Upper lobe of right lung (tissue), 1 donor: Measurements from ENCODE around the gene KCNJ11. TPM values are rescaled to one million over a fixed set of nuclear protein-coding genes. Genes with fewer than 3 reads are reported as not detected.
A peak's percentile ranks its signal among the peaks of the same experiment; 100 is the strongest.

Source experiments
- ATAC-seq: fragments of 200-7000 bp; cut with Tn5 transposase; one replicate; pipeline ENCODE4 v1.9.1; 2020; ENCODE audit warnings: mild to moderate bottlenecking, moderate library complexity
- DNase-seq: peaks from one replicate; pipeline ENCODE4 v3.0.0-alpha.2; 2020
- H3K27ac ChIP-seq: fragments of 200-600 bp; one replicate; pipeline ENCODE4 v1.8.0; 2022
- H3K27me3 ChIP-seq: fragments of 200-600 bp; one replicate; pipeline ENCODE4 v1.8.0; 2022; ENCODE audit warnings: mild to moderate bottlenecking
- H3K36me3 ChIP-seq: fragments of 200-600 bp; one replicate; pipeline ENCODE4 v1.8.0; 2022
- H3K4me1 ChIP-seq: fragments of 200-600 bp; one replicate; pipeline ENCODE4 v1.8.0; 2022
- H3K4me3 ChIP-seq: fragments of 200-600 bp; one replicate; pipeline ENCODE4 v1.8.0; 2022; ENCODE audit warnings: mild to moderate bottlenecking
- H3K9me3 ChIP-seq: fragments of 200-600 bp; one replicate; pipeline ENCODE4 v1.8.0; 2022
- CTCF ChIP-seq: fragments of 200-600 bp; IDR thresholded peaks from one replicate; pipeline ENCODE4 v1.8.0; 2022; ENCODE audit warnings: antibody characterized with exemption
- intact Hi-C: fragments of 100-400 bp; cut with DNase I; formaldehyde crosslinking; loops from one replicate; pipeline ENCODE4 v1.11.0; 2022
- total RNA-seq: library from RNA; stranded (reverse); fragmentation: NEBNext Ultra II Directional; extraction: Animal tissue kit (Norgen Biotek cat#: 25700); gene quantifications from one replicate; pipeline ENCODE4 v1.2.1, GENCODE V29; 2021
- donor health status: DM: no; HTN: yes; CAD: no; lungs with severe emphysema.

Gene KCNJ11
- total RNA-seq, 1 donor from 2014 or later: 6.3 TPM

DNA sequence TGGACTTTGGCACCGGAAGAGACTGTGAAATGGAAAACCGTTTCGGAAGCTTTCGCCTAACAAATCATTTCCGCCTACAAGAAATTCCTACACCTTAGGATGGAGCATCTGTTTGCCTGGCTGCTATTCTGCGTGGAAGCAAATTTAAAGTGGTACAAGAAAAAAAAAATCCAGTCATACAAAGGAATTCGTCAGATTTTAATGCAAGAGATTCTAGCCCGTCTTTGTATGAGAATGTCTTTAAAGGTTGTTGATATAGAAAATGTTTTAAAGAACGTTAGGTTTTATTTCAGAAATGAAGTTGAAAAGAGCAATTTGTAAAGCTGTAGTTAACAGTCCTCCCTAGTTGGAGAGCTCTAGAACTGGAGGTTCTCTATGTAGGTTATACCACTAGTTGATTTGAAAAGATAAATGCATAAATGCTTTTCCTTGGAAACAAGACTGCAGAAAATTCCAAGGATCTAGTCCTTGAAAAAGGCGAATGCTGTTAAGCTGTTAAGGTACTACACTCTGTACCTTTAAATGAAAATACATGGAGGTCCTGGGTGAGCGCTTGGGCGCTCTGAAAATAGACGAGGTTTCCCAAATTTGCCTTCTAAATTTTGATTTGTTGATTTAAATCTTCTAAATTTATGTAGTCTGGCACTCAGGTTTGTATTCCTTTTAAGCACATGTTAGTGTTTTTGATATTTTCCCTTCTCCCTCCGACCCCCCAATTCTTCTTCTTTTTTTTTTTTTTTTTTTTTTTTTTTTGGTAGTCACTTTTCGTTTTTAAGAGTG is 34.4 kb downstream of the KCNJ11 start:
- Histone ChIP-seq H3K9me3 (peaks cover under 1% of the 10 kb centered on the region), H3K27ac (peak overlapping the region; percentile 78), H3K36me3 (no peaks in the 10 kb centered on the region), H3K4me3 (peak overlapping the region; percentile 69), H3K27me3 (no peaks in the 10 kb centered on the region), H3K4me1 (peaks cover 22% of the 10 kb centered on the region)
- TF ChIP-seq CTCF: no peak
- DNase-seq (no peak), ATAC-seq (no peak)
- intact Hi-C loops: no loop called here

DNA sequence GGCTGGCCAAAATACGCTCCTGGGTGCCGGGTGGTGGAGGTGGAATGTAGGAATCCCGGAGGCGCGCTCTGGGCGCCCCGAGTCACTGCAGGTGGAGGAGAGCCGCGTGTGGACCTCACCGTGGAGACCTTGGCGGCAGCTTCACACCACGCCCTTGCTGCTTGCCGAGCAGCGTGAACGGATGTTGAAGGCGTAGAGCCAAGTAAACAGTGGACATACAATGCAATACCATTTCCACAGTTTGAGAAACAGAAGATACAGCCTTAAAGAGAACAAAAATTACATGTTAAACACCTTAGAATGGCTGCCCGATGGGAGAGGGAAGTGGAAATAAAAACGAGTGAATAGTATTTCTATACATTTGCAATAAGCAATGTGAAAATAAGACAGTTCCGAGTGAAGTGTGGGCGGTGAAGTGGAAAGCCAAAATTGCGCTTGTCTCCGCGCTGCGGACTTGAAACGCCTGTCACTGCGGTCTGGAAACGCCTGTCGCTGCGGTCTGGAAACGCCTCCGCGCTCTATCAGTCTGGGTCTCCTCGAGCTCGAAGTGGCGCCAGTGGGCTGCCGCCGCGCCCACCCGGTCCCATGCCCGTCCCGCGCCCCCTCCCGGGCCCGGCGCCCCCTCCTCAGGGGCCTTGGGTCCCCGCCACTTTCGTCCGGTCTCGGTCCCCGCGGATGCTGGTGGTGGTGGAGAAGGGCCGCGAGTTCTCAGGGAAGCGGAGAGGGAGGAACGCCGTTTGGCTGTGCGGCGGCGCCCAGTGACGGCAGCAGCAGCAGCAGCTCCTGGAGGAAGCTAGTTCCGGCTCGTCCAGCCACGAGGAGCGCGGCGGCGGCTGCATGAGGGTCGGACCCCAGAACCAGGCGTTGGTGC is 35.3 kb downstream of the KCNJ11 start:
- Histone ChIP-seq H3K9me3 (no peaks in the 10 kb centered on the region), H3K27ac (peak overlapping the region; percentile 78), H3K4me1 (peaks cover 22% of the 10 kb centered on the region), H3K27me3 (no peaks in the 10 kb centered on the region), H3K36me3 (no peaks in the 10 kb centered on the region), H3K4me3 (peak overlapping the region; percentile 69)
- intact Hi-C loops: no loop called here
- DNase-seq: peak; percentile 87
- TF ChIP-seq CTCF: no peak
- peak; percentile 85 for ATAC-seq

DNA sequence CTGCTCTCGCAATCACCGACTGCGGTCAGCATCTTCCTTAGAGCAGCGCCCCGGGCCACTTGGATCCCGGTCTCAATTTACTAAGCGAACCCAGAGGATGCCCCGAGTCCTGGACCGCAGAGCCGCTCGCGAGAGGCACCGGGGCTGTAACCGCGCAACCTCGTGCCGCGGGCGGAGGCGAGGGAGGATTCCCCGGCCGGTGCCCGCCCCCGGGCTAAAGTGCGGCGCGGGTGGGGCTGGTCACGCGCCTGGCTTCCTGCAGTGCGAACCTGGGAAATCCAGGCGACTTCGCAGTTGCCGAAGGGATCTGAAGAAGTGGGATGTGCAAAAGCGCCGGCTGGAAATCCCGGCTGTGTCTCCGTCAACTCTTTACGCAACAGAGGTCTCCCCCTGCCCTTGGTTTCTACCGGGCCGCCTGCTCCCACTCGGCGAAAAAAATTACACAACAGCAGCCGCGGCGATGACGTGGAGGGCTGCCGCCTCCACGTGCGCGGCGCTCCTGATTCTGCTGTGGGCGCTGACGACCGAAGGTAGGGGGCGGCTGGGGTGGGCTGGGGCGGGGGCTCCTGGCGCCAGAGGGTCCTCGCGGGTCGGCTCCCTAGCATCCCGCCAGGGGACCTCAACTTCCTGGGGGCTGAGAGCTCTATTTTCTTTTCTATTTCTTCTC is 36.8 kb downstream of the KCNJ11 start, which contains the start of gene NCR3LG1:
TSS of gene NCR3LG1 (plus strand) at position 291 of the 667 bp plus-strand sequence. CDS start at position 461, 170 bp downstream.
- Histone ChIP-seq H3K9me3 (no peaks in the 10 kb centered on the region), H3K27me3 (no peaks in the 10 kb centered on the region), H3K4me1 (peaks cover 22% of the 10 kb centered on the region), H3K36me3 (no peaks in the 10 kb centered on the region), H3K27ac (peak within 1 kb of the TSS; percentile 20), H3K4me3 (peak within 1 kb of the TSS; percentile 69)
- DNase-seq: peak; percentile 86
- peak; percentile 79 for ATAC-seq
- no peak for TF ChIP-seq CTCF
- intact Hi-C loops: no loop called here

- Histone ChIP-seq H3K27ac (no peak overlapping the region), H3K36me3 (no peaks in the 10 kb centered on the region), H3K4me3 (peak overlapping the region; percentile 69), H3K4me1 (peaks cover 22% of the 10 kb centered on the region), H3K9me3 (no peaks in the 10 kb centered on the region), H3K27me3 (no peaks in the 10 kb centered on the region)
- intact Hi-C loops: no loop called here
- ATAC-seq: no peak
- DNase-seq: no peak
- TF ChIP-seq CTCF: no peak
These were observed 37.3 kb downstream of the KCNJ11 start for GRCh38 chr11:17351172-17351509.

DNA sequence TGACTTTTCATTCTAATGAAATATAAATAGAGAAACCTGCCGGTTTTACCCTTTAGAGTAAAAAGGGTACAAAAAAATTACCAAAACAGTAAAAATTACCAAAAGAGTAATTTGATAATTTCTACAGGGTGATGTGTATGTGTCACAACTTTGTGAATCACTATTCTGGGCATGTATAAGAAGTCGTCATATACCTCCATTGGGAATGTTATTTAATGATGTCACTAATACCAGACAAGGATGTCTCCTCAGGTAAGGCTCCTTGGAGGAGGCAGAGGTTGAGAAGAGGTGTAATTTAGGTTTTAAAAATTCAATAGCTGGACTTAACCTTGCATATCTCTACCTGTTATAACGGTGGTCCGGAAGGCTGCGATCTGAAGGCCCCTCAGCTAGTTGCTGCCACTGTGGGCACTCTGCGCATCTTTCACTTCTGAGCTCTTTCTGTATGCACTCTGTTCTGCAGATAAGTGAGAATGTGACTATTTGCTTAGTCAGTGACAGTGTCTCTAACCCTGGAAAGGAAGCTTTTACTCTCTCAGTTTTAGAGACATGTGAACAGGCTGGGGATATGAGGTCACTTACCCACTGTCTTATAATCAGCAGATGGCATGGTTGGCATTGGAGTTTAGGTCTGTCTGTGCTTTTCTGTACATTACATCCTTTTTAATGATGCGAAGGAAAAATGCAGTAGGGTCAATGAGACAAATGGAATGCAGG is 37.8 kb downstream of the KCNJ11 start:
- no peak overlapping the region for H3K4me3 ChIP-seq
- H3K4me1 ChIP-seq: peaks cover 22% of the 10 kb centered on the region
- no peak overlapping the region for H3K27ac ChIP-seq
- intact Hi-C loops: no loop called here
- H3K9me3 ChIP-seq: no peaks in the 10 kb centered on the region
- DNase-seq (no peak), ATAC-seq (no peak)
- TF ChIP-seq CTCF: no peak
- H3K36me3 ChIP-seq: no peaks in the 10 kb centered on the region
- H3K27me3 ChIP-seq: no peaks in the 10 kb centered on the region
